Epithelial cell of prostate (primary cell): ENCODE data around the gene DMTF1.

ENCODE experiments used
- DNase-seq: peaks from one replicate; pipeline ENCODE4 v3.0.0-alpha.2; 2011; ENCODE audit warnings: low read depth, low spot score
- H3K27ac ChIP-seq: fragments of 450-650 bp; 2 replicates; pipeline ENCODE4 v1.5.1; 2017; ENCODE audit warnings: mild to moderate bottlenecking

DMTF1 gene

DNA sequence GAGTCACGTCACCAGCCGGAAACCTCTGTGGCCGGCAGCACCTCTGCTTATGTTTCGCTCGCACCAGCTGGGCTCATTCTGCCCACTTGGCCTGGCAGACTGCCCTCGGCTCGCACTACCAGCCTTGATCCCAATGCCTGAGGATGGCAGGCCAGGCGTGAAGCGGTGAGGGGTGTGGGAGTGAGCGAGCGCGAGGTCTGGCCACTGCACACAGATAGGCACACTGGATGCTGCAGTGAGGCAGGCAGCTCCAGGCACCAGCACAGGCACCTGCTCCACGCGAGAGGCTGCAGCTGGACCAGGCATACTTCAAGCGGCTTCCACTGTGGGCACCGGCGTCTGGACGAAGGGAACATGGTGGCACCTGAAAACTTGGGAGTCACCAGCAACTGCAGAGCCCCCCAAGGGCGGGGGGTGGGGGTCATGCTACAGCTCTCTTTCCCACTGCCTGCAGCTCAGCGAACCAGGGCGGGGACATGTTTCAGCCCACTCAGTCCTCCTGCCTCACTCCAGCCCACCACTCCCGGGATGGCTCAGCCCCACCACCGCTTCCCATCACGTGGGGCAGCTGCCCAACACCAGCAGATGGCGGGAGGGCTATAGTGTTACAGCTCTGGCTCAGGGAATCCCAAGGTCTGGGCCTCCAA lies 5.4 kb upstream of the DMTF1 start:
- no peak overlapping the region for H3K27ac ChIP-seq
- DNase-seq: no peak

DNA sequence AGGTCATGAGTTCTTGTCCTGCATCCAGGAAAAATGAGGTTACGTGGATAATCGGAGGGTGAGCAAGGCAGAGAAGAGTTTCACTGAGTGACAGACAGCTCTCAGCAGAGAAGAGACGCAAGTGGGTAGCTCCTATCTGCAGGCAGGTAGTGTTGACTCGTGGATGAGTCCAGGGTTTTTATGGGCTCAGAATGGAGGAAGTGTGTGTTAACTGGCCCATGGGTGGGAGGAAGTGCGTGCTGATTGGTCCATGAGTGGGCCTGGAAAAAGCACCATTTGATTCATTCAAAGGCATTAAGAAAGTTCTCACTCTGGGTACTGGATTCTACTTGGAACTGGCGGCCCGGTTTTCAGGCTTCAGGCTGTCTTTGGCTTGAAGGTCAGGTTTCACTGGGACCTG lies 4.8 kb upstream of the DMTF1 start:
- no peak for DNase-seq
- H3K27ac ChIP-seq: no peak overlapping the region

DNA sequence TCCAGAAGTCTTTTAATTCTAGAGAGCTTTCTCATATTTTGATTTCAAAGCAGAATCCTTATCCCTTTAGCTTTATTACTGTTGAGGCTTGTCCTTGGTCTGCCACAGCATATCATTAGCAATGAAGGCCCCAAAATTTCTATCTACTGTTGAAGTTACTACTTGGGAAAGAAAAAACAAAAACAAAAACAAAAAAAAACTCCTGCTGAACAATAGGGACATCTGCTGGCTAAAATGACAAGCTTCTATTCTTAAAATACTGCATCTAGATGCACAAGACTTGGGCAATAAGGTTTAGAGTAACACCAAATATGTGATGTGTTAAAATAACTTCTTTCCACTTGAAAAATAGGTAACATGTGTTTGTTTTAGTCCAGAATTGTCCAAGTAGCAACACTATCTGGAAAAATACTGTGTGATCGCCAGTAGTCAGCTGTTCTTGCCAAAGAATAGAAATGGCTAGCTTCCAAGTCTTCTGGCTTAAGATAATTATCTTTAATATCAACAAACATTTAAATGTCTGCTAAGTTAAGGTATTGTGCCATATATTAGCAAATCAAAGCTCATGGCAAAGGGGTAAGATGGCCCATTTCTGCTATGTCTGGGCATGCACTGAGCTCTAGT lies 3.8 kb upstream of the DMTF1 start:
- no peak overlapping the region for H3K27ac ChIP-seq
- no peak for DNase-seq

DNA sequence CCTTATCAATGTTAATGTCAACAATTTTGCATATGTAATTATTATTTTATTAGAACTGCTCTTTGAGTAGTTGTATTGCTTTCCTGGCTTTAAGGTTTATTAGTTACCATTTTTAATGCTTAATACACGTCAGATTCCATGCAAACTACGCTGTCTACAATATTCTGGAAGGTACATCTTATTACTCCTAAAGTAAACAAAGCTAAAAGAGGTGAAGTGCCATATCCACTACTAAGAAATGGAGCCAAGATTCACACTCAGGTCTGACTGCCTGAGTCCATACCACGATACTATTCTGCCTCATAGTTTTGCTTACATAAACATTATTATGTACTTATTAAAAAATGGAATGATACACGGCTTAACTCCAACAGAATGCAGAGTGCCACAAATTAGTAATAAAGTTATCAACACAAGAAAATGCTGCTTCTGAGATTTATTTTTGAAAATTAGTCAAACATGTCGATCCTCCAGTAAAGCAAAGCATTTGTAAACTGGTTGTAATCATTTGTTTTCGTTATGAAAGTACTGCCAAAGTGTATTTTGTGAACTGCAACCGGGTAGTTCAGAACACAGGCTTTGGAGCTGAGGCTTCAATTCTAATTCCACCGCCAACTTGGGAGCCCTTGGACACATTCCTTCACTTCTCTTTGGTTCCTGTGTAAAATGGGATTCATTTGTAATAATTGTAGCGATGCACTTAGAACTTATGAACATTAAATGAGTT lies 1.1 kb upstream of the DMTF1 start:
- peak overlapping the region; percentile 98 for H3K27ac ChIP-seq
- DNase-seq: no peak

DNA sequence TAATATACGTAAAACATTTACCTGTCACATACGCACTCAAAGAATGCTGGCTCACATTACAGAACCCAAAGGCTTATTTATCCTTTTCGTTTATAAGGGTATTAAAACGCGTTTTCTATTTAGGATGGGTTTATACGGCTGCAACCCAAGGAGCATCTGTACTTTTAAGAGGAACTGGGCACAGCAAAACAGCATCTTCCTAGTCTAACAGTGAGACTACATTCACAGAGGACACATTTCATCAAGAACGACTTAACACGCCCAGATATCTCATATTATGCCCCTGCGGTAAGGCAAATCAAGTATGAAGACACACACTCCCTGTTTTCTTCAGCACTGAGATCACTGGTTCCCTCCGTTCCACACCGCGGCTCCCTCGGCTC lies 533 bp upstream of the DMTF1 start:
- DNase-seq: no peak
- peak overlapping the region; percentile 98 for H3K27ac ChIP-seq

DNA sequence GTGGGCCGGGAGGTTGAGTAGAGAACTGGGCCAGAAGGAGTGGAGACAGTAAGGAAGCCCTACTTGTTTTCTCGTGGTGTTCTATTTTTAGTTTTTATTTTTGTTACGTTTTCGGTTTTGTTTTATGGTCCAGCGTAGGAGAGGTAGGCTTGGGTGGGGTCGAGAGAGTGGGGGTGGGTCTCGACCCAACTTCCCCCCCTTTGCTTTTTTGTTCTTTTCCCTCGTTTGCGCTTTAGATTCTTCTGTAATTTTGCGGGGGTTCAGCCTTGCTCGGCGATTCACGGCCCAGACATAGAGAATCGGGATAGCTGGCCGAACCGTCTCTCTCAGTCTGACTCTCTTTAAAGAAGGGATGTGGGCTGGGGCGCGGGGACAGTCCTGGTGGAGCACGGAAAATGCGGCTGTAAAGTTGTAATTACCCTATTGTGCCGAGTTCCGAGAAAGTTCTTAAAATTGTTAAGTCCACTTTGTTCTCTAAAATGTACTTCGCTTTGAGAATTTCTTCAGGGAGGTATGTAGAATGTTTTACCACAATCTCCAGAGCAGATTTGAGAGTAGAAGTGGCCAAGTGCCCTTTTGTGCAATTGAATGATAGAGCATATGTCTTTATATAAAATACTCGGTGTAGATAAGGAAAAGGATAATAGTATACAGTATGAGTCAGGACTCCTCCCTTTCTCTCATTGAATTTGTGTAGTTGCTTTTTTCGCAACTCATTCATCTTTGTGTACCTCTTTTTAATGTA lies 816 bp downstream of the DMTF1 start:
- DNase-seq: no peak

DNA sequence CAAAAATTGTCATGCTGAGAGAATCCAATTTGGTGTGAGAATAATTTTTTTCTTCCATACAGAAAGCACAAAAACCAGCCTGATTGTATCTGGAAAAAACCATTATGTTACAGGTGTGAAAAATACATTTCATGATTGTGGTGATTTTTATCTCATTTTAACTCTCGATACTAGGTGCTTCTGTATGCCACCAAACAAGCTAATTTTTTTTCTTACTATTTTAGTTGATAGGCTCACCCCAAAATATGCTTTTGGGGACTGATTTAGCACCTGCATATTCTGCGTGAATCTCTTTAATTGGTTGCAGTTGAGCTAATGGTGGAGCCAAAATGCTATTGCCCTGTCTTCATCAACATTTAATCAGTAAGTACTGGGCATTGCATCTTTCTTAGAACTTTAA lies 1.9 kb downstream of the DMTF1 start:
- no peak overlapping the region for H3K27ac ChIP-seq

More for the DNA sequence above, 816 bp downstream of the DMTF1 start:
- H3K27ac ChIP-seq: peak overlapping the region; percentile 98

DNA sequence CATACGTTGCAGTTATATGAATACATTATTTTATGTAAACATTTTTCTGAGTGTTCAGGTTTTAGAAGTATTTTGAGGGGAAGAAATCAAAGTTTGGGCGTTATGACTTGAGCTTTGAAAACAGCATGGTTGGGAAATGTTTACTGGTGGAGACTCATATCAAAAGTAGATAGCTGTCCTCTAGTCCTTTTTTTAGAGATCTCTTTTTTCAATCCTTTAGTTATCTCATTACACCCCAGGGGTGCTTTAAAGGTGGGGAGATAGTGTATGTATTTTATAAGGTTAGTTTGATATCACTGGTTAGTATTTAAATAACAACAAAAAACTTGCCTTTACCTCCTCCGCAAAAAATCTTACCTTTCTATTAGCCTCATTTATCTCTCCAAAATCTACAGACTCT lies 2.3 kb downstream of the DMTF1 start:
- no peak for DNase-seq
- no peak overlapping the region for H3K27ac ChIP-seq

More for the DNA sequence above, 1.9 kb downstream of the DMTF1 start:
- DNase-seq: no peak

DNA sequence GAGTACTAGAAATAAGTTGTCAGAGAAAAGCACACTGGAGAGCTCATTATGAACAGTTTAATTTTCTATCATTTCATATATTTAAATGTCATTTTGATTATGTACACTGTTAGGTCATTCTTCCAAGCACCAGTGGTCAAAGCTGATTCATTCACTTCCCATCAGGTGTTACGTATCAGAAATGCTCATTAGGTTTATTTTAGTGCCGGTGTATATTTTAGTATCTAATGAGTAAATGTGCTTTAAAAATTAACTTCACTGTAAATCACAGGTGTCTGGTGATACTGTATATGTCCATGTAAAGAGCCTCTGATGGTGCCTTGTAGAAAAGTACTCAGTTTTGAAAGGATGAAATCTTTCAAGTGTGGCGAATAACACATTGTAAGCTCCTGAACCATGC lies 3.5 kb downstream of the DMTF1 start:
- no peak overlapping the region for H3K27ac ChIP-seq

DNA sequence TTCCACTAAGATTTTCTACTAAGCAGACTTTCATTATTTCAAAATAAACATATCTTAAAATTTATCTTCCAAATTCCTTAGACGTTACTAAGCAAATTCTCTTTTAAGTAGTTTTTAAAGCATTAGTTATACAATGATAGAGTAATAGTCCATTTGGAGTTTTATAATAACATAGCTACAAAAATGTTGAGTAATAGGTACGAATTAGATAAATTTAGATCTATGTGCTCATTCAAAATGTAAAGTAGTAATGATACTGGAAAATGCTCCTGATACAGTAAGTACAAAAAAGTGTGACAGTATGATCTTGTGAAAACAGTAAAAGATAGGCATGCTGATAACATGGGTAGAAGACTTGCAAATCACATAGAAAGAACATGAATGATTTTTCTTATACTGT lies 4.5 kb downstream of the DMTF1 start:
- DNase-seq: no peak
- no peak overlapping the region for H3K27ac ChIP-seq

More for the DNA sequence above, 3.5 kb downstream of the DMTF1 start:
- no peak for DNase-seq

DNA sequence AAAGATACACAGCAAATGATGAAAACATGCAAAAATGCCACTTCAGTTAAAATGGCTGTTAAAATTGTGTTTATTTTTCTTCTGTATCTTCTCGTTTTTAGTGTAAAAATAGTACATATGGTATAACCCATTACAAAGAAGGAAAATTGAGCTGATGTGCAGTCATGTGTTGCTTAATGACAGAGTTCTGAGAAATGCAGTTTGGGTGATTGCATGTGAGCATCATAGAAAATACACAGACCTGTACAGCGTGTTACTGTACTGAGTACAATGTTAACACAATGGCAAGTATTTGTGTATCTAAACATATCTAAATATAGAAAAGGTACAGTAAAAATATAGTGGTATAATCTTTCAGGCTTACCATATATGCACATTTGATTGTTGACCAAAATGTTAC lies 7.3 kb downstream of the DMTF1 start:
- H3K27ac ChIP-seq: no peak overlapping the region
- no peak for DNase-seq

DNA sequence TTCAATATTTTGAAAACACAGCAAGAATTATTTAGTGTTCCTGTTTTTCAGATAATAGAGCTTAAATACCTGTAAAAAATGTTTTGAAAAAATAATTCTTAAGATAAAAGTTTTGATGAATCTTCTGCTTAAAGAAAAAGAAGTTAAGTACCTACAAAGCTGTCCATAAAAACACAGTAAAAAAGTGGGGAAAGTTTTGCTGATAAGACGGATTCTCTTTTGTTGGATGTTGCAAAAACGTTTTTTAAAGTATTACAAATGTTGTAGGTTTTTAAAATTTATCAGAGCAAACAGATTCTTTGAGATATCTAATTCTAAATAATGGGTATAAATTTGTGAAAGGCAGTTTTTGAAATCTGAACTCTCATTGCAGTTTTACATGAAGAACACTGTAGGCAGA lies 12.2 kb downstream of the DMTF1 start:
- H3K27ac ChIP-seq: no peak overlapping the region
- no peak for DNase-seq

DNA sequence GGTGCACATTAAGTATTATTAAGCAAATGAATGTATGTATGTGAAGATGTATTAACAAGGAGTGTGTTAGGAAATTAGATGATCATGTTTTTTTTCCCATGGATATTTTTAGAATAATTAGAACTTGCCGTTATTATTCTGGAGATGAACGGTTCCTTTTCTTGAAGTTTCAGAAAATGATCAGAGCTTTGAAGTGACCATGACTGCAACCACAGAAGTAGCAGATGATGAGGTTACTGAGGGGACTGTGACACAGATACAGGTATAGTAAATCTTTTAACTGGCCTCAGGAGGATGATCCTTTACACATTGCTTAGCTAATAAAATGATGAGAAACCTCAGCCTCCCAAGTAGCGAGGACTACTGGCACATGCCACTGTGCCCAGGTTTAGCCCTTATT lies 18.6 kb downstream of the DMTF1 start:
- no peak overlapping the region for H3K27ac ChIP-seq
- no peak for DNase-seq

DNA sequence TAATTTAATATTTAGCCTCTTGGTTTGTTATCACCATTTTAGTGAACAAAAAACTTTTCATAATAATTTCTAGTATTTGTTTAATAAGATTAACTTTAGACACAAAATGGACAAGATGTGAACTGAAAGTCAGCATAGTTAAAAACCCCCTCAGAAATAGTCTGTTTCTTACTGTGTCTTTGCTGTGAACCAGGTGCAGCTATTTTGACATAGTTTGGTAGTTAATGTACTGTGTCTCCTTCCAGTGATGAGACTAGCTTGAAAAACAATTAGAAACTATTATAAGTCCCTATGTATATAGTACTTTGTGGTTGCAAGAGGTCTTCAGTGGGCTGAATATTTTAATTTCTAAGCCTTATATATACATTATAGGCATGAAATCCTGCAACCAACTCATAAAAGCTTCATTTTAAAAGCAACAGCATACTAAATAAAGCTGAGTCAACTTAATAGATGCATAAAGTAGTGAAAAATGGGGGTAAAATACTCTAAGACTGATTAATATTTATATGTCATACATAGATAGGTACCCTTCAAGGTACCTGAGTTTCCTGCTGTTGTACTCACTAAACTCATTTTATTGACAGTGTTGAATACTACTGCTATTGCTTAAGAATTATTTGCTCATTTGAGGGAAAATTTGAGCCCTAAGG lies 19.2 kb downstream of the DMTF1 start:
- DNase-seq: no peak
- no peak overlapping the region for H3K27ac ChIP-seq

DNA sequence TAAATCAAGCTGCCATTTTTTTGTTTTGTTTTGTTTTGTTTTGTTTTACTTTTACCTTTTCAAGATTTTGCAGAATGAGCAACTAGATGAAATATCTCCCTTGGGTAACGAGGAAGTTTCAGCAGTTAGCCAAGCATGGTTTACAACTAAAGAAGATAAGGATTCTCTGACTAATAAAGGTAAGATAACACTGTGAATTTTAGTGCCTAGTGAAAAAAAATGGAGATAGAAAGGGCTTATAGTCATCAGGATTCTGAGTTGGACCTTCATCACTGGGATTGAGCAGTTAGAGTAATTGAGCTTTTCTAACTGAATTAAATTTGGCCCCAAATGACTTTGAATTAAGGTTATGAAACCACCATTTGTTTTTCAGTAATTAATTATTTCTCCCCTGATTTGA lies 21.2 kb downstream of the DMTF1 start:
- DNase-seq: no peak
- H3K27ac ChIP-seq: no peak overlapping the region

DNA sequence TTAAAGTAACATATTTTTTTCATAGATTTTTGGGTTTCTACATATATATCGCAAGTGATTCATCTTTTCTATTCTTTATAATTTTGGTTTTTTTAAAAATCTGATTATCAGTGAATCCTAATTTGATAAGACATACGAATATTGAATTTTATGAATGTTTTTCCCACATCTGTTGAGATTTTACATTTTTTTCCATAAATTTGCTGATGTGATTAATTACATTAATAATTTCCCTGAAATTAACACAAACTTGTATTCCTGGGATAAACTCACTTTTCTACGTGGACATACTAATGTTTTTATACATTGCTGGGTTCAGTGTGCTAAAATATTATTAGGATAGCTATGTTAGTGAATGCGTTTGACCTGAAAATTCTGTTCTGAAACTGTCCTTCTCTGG lies 26.1 kb downstream of the DMTF1 start:
- H3K27ac ChIP-seq: no peak overlapping the region
- no peak for DNase-seq

DNA sequence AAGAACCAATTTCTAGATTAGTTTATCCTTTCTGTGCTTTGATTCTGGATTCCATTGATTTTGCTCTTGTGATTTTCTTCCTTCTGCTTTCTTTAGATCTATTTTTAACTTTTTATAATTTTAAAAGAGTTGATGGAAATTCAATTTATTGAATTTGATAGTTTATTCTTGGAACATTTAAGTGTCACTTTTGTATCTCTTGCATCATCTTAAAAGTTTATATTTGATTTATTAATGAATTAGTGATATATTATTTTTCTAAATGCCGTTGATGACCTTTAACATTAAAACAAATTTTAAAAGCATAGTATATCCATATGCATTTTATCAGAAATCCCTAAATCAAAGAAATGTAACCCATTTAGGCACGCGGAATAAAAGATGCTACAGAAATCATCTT lies 26.9 kb downstream of the DMTF1 start:
- no peak for DNase-seq
- no peak overlapping the region for H3K27ac ChIP-seq

DNA sequence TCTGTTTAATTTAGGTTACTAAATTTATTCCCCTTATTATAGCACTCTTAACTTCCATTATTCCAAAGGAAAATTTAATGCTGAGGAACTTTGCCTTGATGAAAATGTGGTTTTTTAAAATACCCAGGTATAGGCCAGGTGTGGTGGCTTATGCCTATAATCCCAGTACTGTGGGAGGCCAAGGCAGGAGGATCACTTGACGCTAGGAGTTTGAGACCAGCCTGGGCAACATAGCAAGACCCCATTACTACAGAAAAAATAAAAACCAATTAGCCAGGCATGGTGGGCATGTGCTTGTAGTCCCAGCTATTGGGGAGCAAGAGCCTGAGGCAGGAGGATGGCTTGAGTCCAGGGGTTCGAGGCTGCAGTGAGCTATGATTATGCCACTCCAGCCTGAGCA lies 34.9 kb downstream of the DMTF1 start:
- no peak overlapping the region for H3K27ac ChIP-seq

DNA sequence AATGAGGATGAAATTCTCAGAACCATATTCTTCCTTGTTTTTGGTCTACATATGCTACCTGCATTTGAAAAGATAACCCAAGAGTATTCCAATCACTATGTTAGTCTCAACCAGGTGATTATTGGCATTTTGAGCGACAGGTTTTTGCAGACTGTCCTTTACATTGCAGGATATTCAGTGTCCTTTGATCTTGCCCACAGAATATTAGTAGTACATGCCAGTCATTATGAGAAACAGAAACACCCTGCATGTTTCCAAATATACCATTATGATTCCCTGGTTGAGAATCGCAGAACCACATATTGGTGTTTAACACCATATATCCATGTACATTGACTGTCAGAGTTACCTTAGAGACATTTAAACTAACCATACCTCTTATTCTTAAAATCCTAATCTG lies 36.7 kb downstream of the DMTF1 start:
- DNase-seq: no peak
- no peak overlapping the region for H3K27ac ChIP-seq

More for the DNA sequence above, 34.9 kb downstream of the DMTF1 start:
- DNase-seq: no peak

DNA sequence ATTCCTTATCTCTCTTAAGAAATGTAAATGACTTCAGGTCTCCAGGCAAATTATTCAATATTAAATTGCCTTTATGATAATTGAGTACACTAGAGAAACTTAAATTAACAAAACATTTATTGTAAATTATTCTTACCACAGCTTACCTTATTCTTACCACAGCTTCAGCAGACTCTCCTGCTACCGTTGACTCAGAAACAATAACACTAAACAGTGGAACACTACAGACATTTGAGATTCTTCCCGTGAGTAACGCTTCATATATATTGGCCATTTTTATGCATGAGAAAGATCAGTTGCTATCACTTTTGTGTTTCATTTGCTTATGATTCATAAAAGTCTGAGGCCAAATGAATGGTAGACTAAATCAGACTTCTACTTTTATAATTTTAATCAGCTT lies 38.5 kb downstream of the DMTF1 start:
- DNase-seq: no peak

More for the DNA sequence above, 38.5 kb downstream of the DMTF1 start:
- no peak overlapping the region for H3K27ac ChIP-seq
